Testis (tissue), 2 donors: ENCODE data around the gene ARHGEF10L.

Experiments used
- POLR2A ChIP-seq: fragments of 450-650 bp; IDR thresholded peaks from one replicate; pipeline ENCODE4 v1.6.1; 2017; ENCODE audit warnings: antibody characterized with exemption, mild to moderate bottlenecking, moderate library complexity
- TF ChIP-seq, protein P1 (sequence below), 3 experiments: fragments of 450-650 bp in 2 of 3; fragments of 200-600 bp in 1 of 3; sonication (generic) in 1 of 3; IDR thresholded peaks; one replicate each; pipeline ENCODE4 v1.5.1; 2016 to 2019; ENCODE audit warnings: antibody characterized with exemption in 3 of 3, mild to moderate bottlenecking in 2 of 3, moderate library complexity in 1 of 3

DNA sequence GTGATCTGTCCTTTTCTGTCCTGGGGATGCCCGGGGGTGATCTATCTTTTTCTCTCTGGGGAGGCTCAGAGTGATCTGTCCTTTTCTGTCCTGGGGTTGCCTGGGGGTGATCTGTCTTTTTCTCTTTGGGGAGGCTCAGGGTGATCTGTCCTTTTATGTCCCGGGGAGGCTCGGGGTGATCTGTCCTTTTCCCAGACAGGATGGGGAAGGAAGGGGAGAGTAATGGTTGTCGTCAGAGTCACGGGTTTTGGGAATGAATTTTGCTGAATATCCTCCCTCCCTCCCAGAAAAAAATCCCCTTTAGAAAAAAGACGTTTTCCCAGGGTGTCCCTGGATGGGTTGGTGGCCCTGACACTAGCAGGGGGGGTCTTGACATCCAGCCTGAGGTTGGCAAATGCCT is 91.5 kb downstream of the ARHGEF10L start:
- TF ChIP-seq, protein P1, sequence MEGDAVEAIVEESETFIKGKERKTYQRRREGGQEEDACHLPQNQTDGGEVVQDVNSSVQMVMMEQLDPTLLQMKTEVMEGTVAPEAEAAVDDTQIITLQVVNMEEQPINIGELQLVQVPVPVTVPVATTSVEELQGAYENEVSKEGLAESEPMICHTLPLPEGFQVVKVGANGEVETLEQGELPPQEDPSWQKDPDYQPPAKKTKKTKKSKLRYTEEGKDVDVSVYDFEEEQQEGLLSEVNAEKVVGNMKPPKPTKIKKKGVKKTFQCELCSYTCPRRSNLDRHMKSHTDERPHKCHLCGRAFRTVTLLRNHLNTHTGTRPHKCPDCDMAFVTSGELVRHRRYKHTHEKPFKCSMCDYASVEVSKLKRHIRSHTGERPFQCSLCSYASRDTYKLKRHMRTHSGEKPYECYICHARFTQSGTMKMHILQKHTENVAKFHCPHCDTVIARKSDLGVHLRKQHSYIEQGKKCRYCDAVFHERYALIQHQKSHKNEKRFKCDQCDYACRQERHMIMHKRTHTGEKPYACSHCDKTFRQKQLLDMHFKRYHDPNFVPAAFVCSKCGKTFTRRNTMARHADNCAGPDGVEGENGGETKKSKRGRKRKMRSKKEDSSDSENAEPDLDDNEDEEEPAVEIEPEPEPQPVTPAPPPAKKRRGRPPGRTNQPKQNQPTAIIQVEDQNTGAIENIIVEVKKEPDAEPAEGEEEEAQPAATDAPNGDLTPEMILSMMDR (IDR thresholded peaks at IDR 0.05), result no peak
- TF ChIP-seq POLR2A, result no peak
